ENCODE measurements around the gene ZNF436. TPM values are rescaled to one million over a fixed set of nuclear protein-coding genes. Genes with fewer than 3 reads are reported as not detected.

The ZNF436 gene
- polyA plus RNA-seq, 1 of the 3 experiments (the other 2 are of a cell fraction): 5.0 TPM

- peaks cover 15 to 20% of the 10 kb centered on the region in 2 experiments for H3K4me1 ChIP-seq (ENCODE audit: control insufficient read depth in 1 of 2, insufficient read depth in 2 of 2, low read depth in 1 of 2, low read length in 1 of 2)
- TF ChIP-seq MXI1 (IDR thresholded peaks at IDR 0.05; ENCODE audit: low read depth, low read length) (no peak), ZBTB33 (IDR thresholded peaks at IDR 0.05; ENCODE audit: borderline replicate concordance, low read depth) (no peak), EP300 (IDR thresholded peaks at IDR 0.05; ENCODE audit: borderline replicate concordance in 1 of 2, low read depth in 1 of 2, low read length in 1 of 2) (no peak), RCOR1 (IDR thresholded peaks at IDR 0.05; ENCODE audit: low read length) (no peak), REST (IDR thresholded peaks at IDR 0.05; ENCODE audit: low read depth, low read length) (no peak), RXRA (IDR thresholded peaks at IDR 0.05; ENCODE audit: borderline replicate concordance, low read depth) (no peak), YY1 (IDR thresholded peaks at IDR 0.05; ENCODE audit: low read depth) (no peak), NFIC (IDR thresholded peaks at IDR 0.05; ENCODE audit: borderline replicate concordance) (no peak), SIN3A (IDR thresholded peaks at IDR 0.05; ENCODE audit: borderline replicate concordance, low read depth, low read length) (no peak), TCF12 (IDR thresholded peaks at IDR 0.05) (no peak), CTCF (IDR thresholded peaks at IDR 0.05) (no peak), TAF1 (IDR thresholded peaks at IDR 0.05; ENCODE audit: borderline replicate concordance, low read depth, low read length) (no peak), EZH2phosphoT487 (IDR thresholded peaks at IDR 0.05; ENCODE audit: borderline replicate concordance, low read depth) (no peak), FOXM1 (IDR thresholded peaks at IDR 0.05; ENCODE audit: low read depth) (no peak), SMC3 (IDR thresholded peaks at IDR 0.05; ENCODE audit: low read depth, low read length) (no peak)
- TF ChIP-seq, protein P1, sequence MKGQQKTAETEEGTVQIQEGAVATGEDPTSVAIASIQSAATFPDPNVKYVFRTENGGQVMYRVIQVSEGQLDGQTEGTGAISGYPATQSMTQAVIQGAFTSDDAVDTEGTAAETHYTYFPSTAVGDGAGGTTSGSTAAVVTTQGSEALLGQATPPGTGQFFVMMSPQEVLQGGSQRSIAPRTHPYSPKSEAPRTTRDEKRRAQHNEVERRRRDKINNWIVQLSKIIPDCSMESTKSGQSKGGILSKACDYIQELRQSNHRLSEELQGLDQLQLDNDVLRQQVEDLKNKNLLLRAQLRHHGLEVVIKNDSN (IDR thresholded peaks at IDR 0.05; ENCODE audit: borderline replicate concordance, low read depth): no peak
- TF ChIP-seq, protein P2, sequence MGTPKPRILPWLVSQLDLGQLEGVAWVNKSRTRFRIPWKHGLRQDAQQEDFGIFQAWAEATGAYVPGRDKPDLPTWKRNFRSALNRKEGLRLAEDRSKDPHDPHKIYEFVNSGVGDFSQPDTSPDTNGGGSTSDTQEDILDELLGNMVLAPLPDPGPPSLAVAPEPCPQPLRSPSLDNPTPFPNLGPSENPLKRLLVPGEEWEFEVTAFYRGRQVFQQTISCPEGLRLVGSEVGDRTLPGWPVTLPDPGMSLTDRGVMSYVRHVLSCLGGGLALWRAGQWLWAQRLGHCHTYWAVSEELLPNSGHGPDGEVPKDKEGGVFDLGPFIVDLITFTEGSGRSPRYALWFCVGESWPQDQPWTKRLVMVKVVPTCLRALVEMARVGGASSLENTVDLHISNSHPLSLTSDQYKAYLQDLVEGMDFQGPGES (IDR thresholded peaks at IDR 0.05; ENCODE audit: low read depth, low read length): no peak
- WGBS (ENCODE audit: low lambda C conversion rate): 95% methylated on average over 10 of the region's 11 CpGs
- H3K27me3 ChIP-seq (ENCODE audit: insufficient read depth): no peaks in the 10 kb centered on the region
- H4K20me1 ChIP-seq (ENCODE audit: insufficient read depth): no peaks in the 10 kb centered on the region
- no peaks in the 10 kb centered on the region for H3K36me3 ChIP-seq (replicated peaks in 1 of 2; ENCODE audit: control insufficient read depth in 1 of 2, insufficient read depth in 2 of 2, low read length in 1 of 2)
- ChIA-PET POLR2A (interaction anchor here (1.2 kb wide), 1 partner anchor 58 kb away, joined by 5 read pairs; the partner anchor contains the start of gene HNRNPR), CTCF (interaction anchor here (1.2 to 4.4 kb wide), 8 partner anchors 8 to 304 kb away, joined by 3 to 31 read pairs (median 4); no protein-coding TSS in a partner anchor)
- H3K9ac ChIP-seq: no peak overlapping the region
- no peak overlapping the region for H3K4me3 ChIP-seq (ENCODE audit: low read depth in 2 of 2, low read length in 1 of 2)
- H3K9me2 ChIP-seq: no peaks in the 10 kb centered on the region
- no peaks in the 10 kb centered on the region for H3K9me3 ChIP-seq
- H3K4me2 ChIP-seq: peak overlapping the region; percentile 70; the same call in 1 of the 2 replicates
- peaks cover 18% of the 10 kb centered on the region for H3F3A ChIP-seq (replicated peaks; ENCODE audit: insufficient read depth)
- H3K27ac ChIP-seq (ENCODE audit: low read depth in 2 of 2, low read length in 1 of 2): peak overlapping the region in 1 of 2 experiments; percentile 86; a peak in 2 of 4 replicates
- H2AFZ ChIP-seq (ENCODE audit: low read depth): no peak overlapping the region
- no peak for DNase-seq
- no peaks in the 10 kb centered on the region for H3K79me2 ChIP-seq (ENCODE audit: insufficient read depth)
Measured at GRCh38 chr1:23402286-23403037, 32.8 kb upstream of the ZNF436 start.

Data from SK-N-SH (cell line).